NCI-H226 (cell line): Measurements from ENCODE around the gene SPSB1.
"Not testable (repeated sequence)": the region's sequence is repeated elsewhere in the genome, so short reads cannot be mapped to it uniquely, and the experiment has no call there.

Source experiments
- DNase-seq: peaks from one replicate; pipeline ENCODE4 v3.0.0-alpha.2; 2015

SPSB1 gene

DNA sequence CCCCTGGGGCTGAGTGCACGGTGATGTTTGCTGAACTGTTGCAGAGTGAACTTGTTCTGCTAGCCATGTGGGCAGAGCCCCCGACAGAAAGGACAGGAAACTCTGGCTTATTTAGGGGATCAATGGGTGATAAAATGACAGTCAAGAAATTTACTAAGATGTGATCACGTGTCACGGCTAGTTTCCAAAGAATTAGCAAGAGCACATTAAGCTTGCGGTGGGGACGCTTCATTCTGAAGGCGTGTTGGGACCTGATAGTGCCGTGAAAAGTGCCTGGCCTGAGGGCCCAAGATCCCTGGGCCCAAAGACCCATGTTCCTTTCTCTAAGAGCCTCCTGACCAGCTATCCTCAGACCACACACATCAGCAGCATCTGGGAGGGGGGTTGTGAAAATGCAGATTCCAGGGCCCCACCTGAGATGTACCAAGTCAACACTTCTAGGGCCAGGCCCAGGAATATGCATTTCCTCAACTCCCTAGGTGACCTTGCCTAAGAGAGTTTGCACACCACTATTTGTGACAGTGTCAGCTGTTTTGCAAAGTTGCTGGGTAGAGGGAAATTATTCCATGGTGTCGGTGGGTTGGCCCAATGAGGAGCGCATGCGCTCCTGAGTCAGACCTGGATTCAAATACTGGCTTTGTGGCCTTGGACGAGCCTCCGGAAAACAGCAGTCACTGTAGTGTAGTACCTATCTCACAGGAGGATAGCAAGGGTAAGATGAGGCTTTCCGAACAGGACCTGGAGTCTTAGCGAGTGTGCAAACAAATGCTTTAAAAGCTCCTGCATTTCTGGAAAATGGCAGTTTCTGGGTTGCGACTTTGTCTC lies 77.5 kb downstream of the SPSB1 start:
- DNase-seq: no peak

DNA sequence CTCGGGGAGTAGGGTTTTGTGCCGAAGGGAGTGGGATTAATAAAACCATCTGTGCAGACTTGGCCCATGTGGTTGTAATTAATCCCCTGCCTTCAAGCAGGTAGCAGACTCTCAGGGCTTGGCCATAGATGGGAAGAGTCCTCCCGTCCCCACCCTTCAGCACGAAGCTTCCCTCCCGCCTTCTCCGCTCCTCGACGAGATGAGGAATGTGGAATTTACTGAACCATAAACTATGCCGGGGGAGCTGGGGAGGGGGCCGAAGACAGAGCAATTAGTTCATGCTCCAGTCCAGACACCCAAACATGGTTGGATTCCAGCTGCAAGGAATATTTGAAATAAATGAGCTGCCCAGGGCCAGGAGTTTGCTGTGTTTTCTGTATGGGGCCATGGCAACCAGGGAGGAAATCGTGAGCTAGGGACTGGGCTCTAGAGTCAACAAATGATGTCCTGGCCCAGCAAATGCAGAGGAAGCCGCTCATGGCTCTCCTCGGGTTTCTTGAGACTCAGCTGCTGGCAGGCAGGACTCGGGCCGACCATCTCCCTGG lies 78.8 kb downstream of the SPSB1 start:
- DNase-seq: no peak

DNA sequence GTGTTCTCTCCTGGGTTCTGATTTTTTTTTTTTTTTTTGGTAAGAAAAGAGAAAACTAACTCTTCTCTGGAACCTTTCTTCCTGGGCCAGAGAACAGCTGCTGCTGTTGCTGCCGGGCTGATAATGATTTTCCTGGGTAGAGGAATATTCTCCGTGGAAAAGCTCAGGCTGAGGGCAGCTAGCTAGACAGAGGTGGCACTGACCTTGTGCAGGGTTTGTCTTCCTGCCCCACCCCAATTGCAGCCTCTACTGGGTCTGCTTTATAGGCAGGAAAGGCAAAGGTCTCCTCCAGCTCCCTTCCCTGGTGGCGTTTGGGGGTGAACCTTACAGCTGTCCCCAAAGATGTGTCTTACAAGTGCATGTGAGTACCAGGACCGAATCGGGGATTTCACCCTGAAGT lies 79.3 kb downstream of the SPSB1 start:
- DNase-seq: no peak

DNA sequence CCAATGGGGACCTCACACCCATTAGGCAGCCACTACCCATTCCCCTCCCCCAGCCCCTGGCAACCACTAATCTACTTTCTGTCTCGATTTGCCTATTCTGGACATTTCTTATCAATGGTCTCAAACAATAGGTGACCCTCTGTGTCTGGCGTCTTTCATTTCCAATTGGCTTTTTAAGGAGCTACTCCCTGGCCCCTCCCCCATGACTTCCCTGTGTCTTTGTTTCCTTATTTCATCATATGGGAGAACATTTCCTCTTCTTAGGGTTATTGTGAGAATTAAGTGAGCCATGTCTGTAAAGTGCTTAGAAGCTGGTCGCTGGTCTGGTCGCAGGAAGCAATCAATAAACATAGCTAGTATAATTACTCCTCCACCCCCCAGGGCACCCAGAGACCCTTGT lies 80.9 kb downstream of the SPSB1 start:
- DNase-seq: no peak

DNA sequence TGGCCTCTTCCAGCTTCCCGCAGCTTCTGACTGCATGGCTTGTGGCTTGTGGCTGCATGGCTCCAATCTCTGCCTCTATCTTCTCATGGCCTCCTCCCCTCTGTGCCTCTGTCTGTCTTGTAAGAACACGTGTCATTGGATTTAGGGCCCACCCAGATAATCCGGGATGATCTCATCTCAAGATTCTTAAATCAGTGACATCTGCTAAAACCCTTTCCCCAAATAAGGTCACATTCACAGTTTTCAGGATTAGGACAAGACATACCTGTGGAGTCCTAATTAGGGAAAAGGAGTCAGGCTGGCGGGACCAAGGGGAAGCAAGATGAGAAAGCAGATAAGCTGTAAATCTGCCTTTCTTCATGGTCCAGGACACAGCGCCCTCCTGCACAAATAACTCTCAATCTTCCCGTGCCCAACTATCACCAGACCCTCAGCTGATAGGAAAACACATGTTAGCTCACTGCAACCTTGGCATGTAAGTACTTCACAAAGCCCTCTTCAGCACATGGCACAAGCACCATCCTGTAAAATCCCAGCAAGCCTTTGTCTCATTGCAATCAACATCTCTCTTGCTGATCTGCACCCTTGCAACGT lies 82.2 kb downstream of the SPSB1 start:
- DNase-seq: no peak

DNA sequence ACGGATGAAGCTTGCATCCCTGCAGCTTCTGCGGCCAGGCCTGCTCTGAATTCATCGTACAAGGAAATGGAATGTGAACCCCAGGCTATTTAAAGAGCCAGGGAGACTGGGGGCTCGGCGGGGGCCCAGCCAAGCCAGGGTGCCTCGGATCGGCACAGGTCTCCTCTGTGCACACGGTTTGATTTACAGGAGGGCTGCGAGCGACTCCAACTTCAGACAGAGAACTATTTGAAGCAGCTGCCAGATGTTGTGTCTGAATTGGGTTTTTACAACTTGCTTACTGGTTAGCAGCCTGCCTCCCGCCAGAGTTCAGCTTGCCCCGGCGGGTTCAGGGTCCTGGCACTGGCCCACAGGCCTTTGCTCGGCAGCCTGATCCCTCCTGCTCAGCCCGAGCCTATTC lies 83.2 kb downstream of the SPSB1 start:
- no peak for DNase-seq

DNA sequence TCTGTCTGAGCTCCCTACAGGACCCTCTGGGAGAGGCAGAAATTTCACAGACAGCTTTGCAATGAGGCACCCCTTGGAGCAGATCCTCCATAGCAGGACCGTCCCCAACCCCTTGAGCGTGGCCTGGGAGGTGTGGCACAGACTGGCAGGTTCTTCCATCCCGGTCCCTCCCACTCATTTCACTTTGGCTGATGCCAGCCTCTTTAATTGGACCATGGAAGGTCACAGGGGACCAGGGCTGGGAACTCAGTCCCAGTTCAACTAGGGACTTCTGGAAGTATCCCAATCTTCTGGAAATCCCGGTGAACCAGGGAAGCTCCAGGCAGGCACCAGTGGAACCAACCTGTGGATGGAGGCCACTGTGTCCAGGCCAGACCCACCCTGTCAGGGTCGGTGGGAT lies 83.7 kb downstream of the SPSB1 start:
- no peak for DNase-seq

DNA sequence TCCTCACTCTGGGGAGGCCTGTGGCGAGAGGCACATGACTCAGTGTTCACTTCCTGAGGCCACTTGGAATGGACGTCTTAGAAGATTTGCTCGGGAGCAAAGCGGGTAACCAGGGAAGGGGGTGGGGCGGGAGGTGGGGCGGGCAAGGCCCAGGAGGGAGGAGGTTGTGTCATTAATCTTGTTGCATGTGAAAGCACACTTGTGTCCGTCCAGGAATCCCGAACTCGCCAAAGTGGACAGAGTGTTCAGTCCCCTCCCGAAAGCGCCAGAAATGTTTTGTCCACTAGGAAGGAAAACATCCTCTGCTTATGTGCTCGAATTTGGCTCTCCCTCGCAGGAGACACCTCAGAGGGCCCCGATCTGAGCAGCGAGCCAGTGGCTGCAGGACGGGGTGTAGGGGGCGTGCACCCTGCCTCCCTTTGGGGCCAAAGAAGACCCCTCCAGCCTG lies 84.2 kb downstream of the SPSB1 start:
- DNase-seq: no peak

DNA sequence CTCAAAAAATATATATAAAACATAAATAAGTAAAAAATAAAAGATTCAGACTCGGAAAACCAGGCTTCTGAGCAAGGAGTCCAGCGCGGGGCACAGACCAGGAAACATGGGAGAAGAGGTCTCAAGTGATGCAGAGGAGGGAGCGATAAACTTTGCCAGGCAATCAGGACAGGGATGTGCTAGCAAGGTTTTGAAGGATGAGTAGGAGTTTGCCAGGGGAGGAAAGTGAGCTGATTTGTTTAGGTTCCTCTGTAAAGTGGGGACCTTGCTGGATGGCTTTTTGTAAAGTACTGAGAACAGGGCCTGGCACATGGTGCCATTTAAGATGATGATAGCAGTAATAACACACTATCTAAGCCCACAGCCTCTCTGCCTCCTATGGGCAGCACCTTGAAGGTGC lies 86.1 kb downstream of the SPSB1 start:
- no peak for DNase-seq

DNA sequence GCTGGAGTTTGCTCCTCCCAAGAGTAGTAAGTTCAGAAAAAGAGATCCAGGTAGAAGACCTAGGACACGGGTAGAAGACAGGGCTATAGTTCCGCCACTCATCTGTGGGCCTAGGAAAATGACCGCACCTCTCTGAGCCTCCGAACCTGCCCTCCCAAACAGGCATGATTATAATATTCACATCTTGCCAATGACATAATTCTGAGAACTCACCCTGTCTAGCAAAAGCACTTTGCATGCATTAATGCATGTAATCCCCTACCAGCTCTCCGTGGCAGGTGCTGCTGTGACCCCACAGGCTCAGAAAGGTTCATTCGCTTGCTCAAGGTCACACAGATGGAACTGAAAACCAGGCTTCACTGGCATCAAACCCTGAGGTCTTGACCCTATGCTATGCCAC lies 88.0 kb downstream of the SPSB1 start:
- no peak for DNase-seq

DNA sequence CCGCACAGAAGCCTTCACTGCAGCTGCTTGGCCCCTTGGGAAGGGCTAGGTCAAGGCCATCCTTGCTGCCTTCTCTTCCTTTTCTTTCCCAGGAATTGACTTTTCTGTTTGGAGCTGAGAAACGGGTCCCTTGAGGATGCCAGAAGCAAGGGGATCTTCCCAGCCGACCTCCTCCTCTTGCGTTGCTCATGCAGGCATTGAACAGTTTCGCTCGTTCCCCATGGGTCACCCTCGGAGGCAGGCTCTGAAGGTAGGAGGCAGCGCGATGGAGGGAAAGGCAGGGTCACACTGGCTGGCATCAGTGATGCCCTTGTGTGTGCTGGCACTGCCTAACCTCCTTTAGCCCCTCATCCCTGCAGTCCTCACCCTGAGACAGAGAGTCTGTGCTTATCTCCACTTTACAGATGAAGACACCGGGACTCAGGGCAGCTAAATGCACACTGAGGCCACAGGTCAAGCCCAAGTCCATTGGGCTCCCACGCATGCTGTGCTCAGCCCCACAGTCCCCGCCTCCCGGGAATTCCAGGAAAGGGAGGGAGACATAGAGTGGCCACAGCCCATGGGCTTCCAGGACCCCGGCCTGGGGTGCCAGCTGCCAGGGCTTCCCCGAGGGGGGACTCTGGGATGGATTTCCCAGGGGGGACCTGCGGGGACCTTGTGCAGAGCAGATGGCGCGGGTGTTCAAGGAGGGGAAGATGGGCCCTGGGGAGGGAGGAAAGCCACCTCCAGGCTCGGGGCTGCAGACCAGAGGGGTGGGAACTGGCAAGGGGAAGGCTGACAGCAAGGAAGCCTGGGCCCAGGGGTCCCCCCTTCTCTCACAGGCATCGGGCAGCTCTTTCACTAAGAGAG lies 90.2 kb downstream of the SPSB1 start:
- no peak for DNase-seq

DNA sequence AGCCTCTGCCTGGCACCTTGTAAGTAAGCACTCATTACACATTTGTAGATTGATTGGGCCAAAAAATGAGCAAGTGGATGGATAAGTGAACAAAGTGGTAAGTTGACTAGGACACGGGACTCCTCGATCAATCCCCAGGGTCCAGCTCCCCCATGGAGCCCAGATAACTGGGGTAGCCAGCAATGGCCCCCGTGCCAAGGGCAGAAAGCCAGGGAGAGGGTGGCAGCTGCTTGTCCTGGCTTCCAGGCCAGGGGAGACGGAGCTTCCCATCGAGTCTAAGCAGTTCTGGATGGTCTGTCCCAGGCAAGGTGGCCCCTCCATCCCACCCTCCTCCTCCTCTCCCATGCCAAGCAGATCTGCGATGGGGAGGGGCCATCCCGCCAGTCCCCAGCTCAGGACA lies 91.4 kb downstream of the SPSB1 start:
- DNase-seq: no peak

DNA sequence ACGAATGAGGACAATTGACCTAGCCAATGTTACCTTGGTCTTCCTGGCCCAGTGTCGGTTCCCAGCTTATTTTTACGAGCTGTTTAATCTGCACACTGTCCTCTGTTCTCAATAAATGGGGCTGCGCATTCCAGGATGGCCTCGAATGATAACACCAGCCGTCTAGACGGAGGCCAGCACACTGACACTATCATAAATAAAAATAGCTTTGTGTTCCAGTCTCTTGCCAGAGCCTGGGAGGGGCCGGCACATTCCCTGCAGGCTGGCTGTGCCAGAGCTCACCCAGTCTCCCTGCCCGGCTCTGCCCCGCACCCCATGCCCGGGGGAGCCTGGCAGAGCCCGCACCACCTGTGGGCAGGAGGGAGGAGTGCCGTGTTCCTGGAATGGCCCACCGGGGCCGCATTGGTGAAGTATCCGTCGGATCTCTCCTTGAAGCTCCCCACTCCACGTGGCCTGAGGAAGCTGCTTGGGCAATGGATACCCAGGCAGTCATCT lies 92.1 kb downstream of the SPSB1 start:
- DNase-seq: no peak

DNA sequence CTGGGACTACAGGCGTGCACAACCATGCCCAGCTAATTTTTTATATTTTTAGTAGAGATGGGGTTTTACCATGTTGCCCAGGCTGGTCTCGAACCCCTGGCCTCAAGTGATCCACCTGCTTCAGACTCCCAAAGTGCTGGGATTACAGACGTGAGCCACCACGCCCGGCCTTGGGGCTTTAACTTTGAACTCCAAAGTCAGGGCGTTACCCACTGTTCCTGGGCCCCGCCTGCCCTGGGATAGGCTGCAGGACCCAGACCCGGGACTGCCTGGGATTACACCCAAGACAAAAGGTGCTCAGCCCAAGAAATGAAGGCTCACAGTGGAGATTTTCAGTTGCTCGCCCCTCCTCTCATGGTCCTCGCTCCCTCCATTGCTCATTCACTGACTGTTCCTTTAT lies 92.7 kb downstream of the SPSB1 start:
- not testable (repeated sequence) for DNase-seq

DNA sequence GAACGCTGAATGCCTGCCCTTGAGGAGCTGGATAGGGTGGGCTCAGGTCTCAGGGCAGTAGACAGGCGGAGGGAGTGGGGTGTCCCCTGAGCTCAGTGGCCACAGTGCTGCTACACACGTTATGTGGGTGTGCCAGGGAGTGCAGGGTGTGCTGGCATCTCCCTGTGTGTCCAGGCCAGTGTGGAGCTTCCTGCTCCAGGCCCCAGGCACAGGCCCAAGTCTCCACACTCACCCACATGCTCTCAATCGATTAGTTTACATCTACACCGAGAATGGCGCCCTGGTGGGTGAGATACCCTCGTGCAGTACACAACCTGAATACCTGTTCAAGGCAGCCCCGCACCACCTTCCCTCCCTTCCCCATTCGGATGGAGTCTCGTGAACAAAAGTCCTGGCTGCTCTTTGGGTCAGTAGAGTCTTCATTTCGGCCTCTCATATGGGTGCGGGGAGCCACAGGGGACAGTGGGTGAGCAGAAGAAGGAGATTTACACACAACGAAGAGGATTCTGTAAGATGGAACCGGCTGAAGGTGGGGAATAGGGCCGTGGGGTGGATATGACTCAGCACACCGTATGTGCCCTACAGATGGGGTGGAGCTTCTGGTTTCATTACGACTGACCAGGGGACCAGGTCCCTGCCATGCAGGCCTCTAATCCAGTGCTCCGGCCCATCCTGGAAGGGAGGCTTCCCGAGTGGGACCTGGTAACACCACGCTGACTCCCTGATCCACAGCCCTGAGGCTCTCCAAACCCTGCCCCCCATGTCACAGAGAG lies 93.3 kb downstream of the SPSB1 start:
- no peak for DNase-seq

DNA sequence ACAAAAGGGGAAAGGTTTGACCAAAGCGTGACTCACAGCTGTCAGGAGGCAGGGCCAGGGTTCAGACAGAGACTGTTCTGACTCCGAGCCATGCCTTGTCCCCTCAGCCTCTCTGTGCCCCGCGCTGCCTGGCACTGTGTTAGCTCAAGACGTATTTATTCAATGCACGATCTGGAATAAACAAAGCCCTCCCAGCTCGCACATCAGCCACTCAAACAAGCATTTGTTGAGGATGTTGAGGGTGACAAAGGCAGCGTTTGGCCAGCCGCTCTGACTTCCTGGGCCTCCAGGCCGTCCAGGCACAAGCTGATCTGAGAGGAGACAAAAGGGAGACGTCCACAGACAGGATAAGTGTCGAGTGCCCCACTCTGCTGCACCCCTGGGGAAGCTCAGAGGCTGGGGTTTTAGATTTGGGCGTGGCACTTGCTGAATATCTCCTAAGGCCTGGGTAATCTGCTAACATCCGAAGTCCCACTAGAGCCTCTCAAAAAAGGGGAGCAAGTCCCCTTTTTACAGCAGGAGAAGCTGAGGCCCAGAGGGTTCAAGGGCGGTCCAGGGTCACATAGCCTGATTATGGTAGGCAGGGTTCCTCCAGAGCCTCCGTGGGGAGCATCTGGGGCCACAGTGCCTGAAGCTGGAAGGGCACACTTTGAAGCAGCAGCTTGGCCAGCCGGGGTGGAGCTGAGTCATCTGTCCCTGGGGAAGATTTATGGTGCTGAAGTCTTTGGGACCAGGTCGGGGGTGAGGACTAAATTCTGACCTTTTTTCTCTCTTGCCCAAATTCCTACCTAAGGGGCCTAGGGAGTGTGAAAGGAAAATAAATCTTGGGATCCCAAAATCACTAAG lies 95.9 kb downstream of the SPSB1 start:
- DNase-seq: peak; percentile 28

DNA sequence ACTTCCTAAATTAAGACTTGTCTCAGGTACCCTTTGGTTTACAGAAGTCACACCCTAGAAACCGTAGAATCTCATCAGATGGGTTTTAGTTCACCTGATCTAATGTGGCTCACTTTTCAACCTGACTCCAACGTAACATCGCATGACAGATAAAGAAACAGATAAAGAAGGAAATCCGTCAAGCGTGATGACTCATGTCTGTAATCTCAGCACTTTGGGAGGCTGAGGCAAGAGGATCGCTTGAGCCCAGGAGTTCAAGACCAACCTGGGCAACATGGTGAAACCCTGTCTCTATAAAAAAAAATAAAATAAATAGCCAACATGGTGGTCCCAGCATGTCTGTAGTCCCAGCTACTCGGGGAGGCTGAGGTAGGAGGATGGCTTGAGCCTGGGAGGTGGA lies 97.3 kb downstream of the SPSB1 start:
- no peak for DNase-seq

DNA sequence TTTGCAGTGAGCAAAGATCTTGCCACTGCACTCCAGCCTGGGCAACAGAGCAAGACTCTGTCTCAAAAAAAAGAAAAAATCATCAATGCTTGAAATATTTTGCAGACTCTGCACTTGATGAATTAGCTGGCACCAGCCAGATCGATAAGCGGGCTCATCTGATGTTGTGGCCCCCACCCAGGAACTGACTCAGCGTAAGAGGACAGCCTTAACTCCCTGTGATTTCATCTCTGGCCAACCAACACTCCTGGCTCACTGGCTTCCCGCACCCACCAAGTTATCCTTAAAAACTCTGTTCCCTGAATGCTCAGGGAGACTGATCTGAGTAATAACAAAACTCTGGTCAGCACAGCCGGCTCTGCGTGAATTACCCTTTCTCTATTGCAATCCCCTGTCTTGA lies 98.9 kb downstream of the SPSB1 start:
- DNase-seq: no peak

DNA sequence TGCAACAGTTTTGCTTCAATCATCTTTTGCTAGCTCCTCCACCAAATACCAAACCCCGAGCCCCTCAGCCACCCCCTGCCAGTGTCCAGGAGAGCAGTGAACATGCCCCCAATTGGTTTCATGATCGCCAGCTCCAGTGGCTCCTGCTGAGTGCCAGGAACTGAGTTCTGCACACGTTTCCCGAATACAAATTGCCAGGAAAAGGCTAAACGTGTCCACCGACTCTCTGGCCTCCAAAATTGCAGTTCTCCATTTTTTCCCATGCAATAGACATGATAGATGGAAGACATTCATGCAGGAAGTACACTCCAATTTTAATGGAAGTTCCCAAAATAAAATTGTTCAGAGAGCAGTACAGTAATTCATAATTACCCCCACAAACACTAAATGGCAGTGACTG lies 101.3 kb downstream of the SPSB1 start:
- no peak for DNase-seq

DNA sequence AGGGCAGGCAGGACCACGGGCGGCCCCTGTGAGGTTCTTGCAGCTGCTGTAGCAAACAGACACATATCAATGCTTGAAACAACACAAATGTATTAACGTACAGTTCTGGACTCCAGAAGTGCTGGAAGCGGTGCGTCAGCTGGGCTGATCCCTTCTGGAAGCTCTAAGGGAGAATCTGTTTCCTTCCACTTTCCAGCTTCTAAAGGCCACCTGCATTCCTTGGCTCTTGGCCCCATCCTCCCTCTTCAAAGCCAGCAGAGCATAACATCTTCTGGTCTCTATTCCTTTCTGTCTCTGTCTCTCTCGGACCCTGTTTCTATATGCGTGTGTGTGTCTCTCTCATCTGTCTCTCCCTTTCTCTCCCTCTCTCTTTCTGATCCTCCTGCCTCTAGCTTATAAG lies 102.3 kb downstream of the SPSB1 start:
- DNase-seq: no peak

DNA sequence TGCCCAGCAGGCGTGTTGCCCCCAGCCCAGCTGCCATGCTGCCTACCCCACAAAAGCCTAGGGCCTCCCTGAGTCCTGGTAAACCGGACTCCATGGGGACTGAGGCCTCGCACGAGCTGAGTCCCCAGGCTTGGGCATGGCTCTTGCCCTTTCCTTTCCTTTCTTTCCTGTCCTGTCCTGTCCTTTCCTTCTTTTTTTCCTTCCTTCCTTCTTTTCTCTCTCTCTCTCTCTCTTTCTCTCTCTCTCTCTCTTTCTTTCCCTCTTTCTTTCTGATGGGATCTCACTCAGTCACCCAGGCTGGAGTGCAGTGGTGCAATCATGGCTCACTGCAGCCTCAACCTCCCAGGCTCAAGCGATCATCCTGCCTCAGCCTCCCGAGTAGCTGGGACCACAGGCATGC lies 104.4 kb downstream of the SPSB1 start:
- DNase-seq: no peak
